Mucosa of gallbladder (tissue), 1 donor: Measurements from ENCODE around the gene TMEM256. TPM values are rescaled to one million over a fixed set of nuclear protein-coding genes. Genes with fewer than 3 reads are reported as not detected.
A peak's percentile ranks its signal among the peaks of the same experiment; 100 is the strongest.

ENCODE experiments used
- DNase-seq: peaks from one replicate; pipeline ENCODE4 v3.0.0-alpha.2; 2020; ENCODE audit warnings: low spot score
- total RNA-seq: library from RNA; stranded (reverse); gene quantifications from one replicate; pipeline ENCODE4 v1.2.1, GENCODE V29; 2021
- donor health status: DM: no; HTN: no; CAD: no.

TMEM256 gene
- total RNA-seq, 1 donor from 2014 or later, result 67.5 TPM

GRCh38 chr17:7408252-7408727 lies 4.4 kb upstream of the TMEM256 start:
- DNase-seq, result no peak

DNA sequence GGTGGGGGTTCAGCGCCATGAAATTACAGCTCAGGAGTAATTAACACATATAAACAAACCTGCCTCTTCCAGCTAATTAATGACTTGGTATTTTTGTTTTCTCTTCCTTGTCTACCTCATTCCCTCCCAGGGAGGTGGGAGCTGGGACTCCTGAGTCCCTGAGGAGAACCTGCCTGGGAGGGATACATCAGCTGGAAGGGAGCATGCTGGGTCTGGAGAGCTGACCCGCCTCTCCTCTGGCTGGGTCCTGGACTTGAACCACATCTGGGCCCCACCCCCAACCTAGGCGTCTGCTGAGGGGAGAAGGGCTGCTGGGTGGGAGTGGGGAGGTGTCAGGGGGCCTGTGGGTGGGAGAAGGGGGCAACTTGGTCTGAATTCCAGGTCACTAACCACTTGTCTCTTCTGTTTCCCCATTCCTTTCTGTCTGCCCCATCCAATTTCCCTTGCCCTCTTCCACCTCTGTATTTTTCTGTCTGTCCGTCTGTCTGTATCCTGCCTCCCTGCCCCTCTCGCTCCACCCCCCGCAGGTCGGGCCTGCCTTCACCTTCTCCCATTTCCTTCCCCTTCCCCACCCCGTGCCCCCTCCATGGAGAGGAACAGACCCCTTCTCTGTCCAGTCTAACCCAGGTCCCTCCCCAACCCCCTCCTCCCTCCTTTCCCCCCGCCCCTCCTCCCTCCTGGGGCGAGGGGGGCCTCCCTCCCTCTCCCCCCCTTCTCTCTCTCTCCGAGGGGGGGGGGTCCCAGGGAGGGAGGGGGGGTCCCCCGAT lies 3.8 kb upstream of the TMEM256 start, which contains the start of gene NLGN2:
TSS of gene NLGN2 (plus strand) at position 361 of the 767 bp plus-strand sequence. CDS start 411 bp downstream, outside the sequence.
- DNase-seq, result no peak

GRCh38 chr17:7407082-7407481 lies 3.2 kb upstream of the TMEM256 start:
- DNase-seq, result no peak

DNA sequence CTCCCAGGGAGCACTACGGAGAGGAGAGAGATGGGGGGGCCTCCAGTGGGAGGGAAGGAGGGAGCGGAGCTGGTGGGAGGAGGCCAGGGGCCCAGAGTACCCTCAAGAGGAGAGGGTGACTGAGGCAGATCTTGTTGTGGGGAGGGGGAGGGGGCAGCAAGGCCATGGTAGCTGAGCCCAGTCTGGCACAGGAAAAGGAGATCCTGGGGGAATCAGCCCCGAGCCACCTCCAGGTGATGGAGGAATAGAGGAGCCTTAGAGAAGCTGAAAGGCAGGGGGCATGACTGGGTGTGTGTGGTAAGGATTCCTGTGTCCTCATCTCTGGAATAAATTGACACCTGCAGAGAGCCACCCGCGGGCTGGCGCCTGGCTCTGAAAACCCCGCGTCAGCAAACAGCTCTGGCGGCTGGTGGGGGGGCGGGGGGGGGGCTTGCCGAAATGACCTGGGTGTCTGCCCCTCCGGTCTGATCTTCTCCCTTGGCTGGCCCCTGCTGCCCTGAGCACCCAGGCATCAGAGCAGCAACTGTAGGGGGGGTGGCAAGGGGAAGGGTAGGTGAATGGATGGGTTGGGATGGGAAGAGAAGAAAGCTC lies 2.4 kb upstream of the TMEM256 start:
- DNase-seq, result no peak

DNA sequence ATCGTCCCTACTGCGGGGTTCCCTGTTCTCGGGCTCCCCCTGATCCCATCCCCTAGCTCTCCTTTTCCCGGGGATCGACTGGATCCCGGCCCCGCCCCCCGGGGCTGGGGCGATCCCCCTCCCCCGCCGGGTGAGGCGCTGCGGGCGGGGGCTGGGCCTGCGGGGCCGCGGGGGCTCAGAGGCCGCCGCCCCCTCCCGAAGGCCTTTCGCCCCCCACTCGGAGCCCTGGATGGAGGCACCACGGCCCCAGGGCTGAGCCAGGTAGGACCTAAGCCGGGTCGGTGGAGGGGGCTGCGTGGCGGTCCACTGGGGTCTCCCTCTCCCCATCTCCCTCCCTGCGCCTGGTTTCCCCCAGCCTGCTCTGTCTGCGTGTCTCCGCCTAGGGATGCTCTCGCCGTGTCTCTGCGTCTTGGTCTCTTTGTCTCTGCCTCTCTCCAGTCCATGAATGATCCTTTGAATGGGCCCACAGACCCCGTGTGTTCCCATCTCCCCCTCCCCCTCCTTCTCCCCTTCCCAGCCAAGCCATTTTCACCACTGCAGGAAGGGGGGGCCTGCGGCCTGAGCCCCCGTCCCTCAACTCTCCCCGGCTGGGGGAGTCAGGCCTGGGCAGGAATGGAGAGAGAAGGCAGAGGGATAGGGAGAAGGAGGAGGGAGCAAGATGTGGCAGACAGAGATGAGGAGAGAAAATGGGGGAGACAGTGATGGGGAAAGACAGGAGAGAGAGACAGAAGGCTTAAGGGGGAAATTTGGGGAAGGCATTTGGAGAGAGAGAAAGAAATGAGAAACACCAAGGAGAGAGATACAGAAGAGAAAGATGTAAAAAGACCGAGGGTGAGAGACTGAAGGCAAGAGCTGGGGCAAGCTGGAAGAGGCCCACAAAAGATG lies 1.7 kb upstream of the TMEM256 start:
- no peak for DNase-seq

DNA sequence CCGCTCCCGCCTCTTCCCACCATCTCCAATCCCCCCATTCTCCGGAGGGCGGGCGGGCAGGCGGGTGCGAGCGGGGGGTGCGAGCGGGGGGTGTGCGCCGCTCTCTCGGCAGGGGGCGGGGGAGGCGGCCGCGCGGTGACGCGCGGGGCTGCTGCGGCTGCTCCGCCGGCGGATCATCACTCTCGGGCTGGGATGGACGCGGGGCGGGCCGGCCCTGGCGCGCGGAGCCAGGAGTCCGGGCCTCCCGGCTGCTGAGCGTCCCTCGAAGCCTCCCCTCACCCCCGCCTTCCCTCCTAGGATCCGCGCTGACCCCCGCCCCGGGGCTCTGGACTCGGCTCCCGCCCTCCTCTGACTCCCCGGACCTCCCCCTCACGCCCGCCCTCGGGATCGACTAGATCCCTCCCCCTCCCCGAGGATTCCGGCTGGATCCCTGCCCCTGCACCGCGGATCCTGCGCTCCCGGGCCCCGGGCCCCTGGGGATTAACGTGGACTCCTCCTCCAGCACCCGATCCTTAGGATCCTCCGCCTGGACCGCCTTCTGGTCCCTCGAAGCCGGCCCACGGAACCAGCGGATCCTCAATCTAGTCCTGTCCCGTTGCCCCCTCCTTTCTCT lies 946 bp upstream of the TMEM256 start:
- DNase-seq, result no peak

DNA sequence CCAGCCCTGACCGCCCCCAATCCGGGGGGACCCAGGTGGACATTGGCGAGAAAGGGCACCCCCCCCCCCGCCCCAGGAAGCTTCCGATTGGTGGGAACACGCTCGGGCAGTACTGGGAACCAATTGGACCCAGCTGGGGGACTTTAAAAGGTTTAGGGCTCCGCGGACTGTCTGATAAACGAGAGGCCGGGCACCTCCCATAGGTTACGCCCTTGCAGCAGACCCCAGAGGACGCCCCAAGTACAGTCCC lies 245 bp downstream of the TMEM256 start:
- DNase-seq, result no peak

DNA sequence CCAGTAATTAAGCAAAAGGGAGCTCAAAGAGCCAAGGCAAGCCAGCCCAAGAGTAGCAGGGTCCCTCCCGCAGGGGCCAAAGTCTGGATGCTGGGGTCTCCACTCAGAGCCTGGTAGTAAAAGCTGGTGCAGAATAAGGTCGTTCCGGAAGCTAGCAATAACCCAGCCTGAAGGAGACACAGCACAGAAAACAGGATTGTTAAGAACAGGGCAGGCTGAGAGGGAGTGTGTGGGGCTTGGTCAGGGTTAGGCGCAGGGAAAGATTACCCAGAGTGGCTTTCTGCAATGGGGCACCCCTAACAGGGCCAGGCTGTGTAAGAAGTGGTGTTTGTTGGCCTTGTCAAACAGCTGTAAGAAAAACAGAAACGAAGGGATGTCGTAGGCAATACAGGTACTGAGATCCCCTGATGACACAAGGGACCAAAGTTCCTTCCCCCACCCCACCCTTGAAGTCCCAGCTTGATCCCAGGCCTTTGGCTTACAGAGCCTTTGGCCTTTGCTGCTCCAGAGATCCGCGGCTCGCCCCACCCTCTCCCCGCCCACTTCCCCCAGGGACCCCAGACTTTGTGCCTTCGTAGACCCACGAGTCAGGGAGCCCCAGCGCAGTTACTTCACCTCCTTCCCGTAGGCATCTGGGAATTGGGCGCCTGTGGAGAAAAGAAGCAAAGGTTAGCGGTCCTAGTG lies 712 bp downstream of the TMEM256 start:
- peak; percentile 27 for DNase-seq

GRCh38 chr17:7398612-7399011 lies 5.3 kb downstream of the TMEM256 start:
- no peak for DNase-seq

GRCh38 chr17:7396147-7396546 lies 7.8 kb downstream of the TMEM256 start:
- DNase-seq, result no peak

- peak; percentile 87 for DNase-seq
Observed at GRCh38 chr17:7394452-7395191, 9.3 kb downstream of the TMEM256 start, which contains the start of gene PLSCR3. TSS of gene PLSCR3 (minus strand) at chr17:7394525. CDS start at chr17:7394110, 415 bp downstream.

DNA sequence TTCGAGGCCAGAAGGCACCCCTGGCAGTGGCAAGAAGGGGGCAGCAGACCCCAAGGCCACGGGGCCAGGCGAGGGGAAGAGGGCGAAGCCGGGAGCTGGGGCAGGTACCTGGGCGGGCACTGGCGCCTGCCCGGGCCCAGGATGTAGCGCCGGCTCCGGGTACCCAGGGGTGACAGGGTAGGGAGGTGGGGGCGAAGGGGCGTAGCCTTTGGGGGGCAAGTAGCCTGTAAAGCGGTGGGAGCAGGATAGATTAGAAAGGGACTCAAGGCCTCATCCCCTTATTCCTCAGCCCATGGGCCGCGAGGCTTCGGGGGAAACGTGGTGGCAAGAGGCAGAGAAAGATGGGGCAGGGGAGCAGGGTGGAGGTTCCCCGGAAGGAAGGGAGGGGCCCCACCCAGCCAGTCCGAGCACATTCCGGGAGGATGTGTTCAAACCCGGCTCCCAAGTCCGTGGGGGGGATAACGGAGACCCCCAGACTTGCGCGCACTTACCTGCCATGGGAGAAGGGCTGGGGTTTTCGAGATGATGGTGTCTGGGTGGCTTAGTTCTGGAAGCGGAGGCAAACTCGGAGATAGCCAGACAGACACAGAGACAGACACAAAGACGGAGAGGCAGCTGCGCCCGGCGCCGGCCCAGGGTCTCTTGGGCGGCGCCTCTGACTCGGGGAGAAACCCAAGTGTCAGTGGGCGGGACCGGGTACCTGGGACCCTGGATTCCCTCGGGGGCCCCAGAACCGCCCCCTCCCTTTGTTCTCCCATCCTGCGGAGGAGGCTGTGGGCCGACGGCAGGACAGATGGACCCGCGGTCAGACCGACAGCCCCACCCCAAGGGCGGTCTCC lies 10.1 kb downstream of the TMEM256 start:
- DNase-seq, result no peak

- no peak for DNase-seq
Observed at GRCh38 chr17:7392696-7393612, 10.9 kb downstream of the TMEM256 start.

- DNase-seq, result no peak
Observed at GRCh38 chr17:7391307-7391706, 12.6 kb downstream of the TMEM256 start.

GRCh38 chr17:7389924-7390910 lies 13.7 kb downstream of the TMEM256 start:
- DNase-seq, result no peak

- no peak for DNase-seq
Observed at GRCh38 chr17:7388856-7389255, 15.0 kb downstream of the TMEM256 start.

DNA sequence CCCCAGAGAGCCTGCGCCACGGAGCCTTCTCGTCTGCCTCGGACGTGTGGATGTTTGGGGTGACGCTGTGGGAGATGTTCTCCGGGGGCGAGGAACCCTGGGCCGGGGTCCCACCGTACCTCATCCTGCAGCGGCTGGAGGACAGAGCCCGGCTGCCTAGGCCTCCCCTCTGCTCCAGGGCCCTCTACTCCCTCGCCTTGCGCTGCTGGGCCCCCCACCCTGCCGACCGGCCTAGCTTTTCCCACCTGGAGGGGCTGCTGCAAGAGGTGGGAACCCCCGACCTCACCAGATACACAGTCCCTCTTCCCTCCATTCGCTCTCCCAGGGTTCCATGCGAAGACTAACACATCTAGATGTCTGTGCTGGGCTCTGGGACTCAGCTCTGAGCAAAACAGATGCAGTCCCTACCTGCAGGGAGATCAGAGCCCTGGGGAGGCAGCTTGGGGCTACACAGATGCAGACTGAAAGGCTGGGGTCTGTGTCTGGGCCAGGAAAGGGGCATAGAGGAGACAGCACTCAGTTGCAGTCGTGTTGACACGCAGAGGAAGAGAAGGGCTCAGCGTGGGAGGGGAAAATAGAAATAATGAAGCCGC lies 19.3 kb downstream of the TMEM256 start:
- DNase-seq, result no peak
